Testis (tissue), 3 donors: ENCODE measurements around the gene EIF4G3. TPM values are rescaled to one million over a fixed set of nuclear protein-coding genes. Genes with fewer than 3 reads are reported as not detected.

Source experiments
- DNase-seq: peaks from one replicate; pipeline ENCODE4 v3.0.0-alpha.2; 2019
- H3K27ac ChIP-seq, 2 donors: fragments of 200-600 bp; sonication (generic); one replicate each; pipeline ENCODE4 v1.5.1; 2019
- H3K27me3 ChIP-seq: fragments of 200-600 bp; sonication (generic); one replicate; pipeline ENCODE4 v1.5.1; 2019
- H3K36me3 ChIP-seq: fragments of 200-600 bp; sonication (generic); one replicate; pipeline ENCODE4 v1.5.1; 2017; ENCODE audit warnings: low read depth; ENCODE audit errors: missing control alignments
- H3K4me1 ChIP-seq: fragments of 200-600 bp; sonication (generic); one replicate; pipeline ENCODE4 v1.5.1; 2019
- H3K4me3 ChIP-seq, 2 donors: fragments of 200-600 bp; sonication (generic); one replicate each; pipeline ENCODE4 v1.5.1; 2017 to 2019
- H3K9me3 ChIP-seq: fragments of 200-600 bp; sonication (generic); one replicate; pipeline ENCODE4 v1.5.1; 2017
- POLR2A ChIP-seq: fragments of 450-650 bp; IDR thresholded peaks from one replicate; pipeline ENCODE4 v1.6.1; 2017; ENCODE audit warnings: antibody characterized with exemption, mild to moderate bottlenecking, moderate library complexity
- WGBS, 2 donors: methylation state at CpG; one replicate each; pipeline ENCODE4 v1.1.5; 2018; 5-methylcytosine and 5-hydroxymethylcytosine counted together
- intact Hi-C: fragments of 100-400 bp; cut with DNase I; formaldehyde crosslinking; loops from one replicate; pipeline ENCODE4 v1.15.1; 2023; ENCODE audit warnings: low total_unique reads
- polyA plus RNA-seq: library from polyadenylated mRNA; stranded (reverse); fragments of 350-450 nt; fragmentation: Illumina TruSeq; extraction: RNeasy Lipid Tissue Mini Kit (QIAGEN cat#74804); gene quantifications from one replicate; pipeline ENCODE4 v1.2.3, GENCODE V29; 2014; ENCODE audit warnings: low read depth, low replicate concordance; ENCODE audit not compliant: insufficient read depth
- total RNA-seq, 2 donors: library from RNA; depleted of rRNA; stranded (reverse); fragments of >200 nt; gene quantifications; one replicate each; pipeline ENCODE4 v1.2.3, GENCODE V29; 2016
- TF ChIP-seq, protein P1 (sequence below), 3 experiments: fragments of 450-650 bp in 2 of 3; fragments of 200-600 bp in 1 of 3; sonication (generic) in 1 of 3; IDR thresholded peaks; one replicate each; pipeline ENCODE4 v1.5.1; 2016 to 2019; ENCODE audit warnings: antibody characterized with exemption in 3 of 3, mild to moderate bottlenecking in 2 of 3, moderate library complexity in 1 of 3

EIF4G3 gene
- total and polyA plus RNA-seq, 3 donors from 2014 or later: 146 to 198 (median 165) TPM

DNA sequence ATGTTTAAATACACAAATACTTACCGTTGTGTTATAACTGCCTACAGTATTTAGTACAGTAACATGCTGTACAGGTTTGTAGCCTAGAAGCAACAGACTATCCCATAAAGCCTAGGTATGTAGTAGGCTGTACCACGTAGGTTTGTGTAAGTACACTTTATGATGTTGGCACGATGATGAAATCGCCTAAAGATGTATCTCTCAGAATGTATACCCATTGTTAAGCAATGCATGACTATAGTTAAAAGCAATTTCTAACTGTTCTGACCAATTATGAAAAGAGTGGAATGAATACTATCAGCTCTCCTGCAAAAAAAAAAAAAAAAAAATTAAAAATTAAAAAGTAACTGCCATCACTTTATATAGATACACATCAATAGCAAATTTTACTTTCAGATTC, 401.0 kb downstream of the EIF4G3 start:
- no peak overlapping the region for H3K27ac ChIP-seq
- no peak overlapping the region for H3K4me3 ChIP-seq
- WGBS, 2 donors: 85 to 92% methylated on average over 4 of the region's 4 CpGs
- intact Hi-C loops: no loop called here
- peaks cover 12% of the 10 kb centered on the region for H3K4me1 ChIP-seq
- no peak for DNase-seq
- no peak for TF ChIP-seq POLR2A
- TF ChIP-seq, protein P1, sequence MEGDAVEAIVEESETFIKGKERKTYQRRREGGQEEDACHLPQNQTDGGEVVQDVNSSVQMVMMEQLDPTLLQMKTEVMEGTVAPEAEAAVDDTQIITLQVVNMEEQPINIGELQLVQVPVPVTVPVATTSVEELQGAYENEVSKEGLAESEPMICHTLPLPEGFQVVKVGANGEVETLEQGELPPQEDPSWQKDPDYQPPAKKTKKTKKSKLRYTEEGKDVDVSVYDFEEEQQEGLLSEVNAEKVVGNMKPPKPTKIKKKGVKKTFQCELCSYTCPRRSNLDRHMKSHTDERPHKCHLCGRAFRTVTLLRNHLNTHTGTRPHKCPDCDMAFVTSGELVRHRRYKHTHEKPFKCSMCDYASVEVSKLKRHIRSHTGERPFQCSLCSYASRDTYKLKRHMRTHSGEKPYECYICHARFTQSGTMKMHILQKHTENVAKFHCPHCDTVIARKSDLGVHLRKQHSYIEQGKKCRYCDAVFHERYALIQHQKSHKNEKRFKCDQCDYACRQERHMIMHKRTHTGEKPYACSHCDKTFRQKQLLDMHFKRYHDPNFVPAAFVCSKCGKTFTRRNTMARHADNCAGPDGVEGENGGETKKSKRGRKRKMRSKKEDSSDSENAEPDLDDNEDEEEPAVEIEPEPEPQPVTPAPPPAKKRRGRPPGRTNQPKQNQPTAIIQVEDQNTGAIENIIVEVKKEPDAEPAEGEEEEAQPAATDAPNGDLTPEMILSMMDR (IDR thresholded peaks at IDR 0.05): no peak
- no peaks in the 10 kb centered on the region for H3K36me3 ChIP-seq
- H3K27me3 ChIP-seq: no peaks in the 10 kb centered on the region
- no peaks in the 10 kb centered on the region for H3K9me3 ChIP-seq

DNA sequence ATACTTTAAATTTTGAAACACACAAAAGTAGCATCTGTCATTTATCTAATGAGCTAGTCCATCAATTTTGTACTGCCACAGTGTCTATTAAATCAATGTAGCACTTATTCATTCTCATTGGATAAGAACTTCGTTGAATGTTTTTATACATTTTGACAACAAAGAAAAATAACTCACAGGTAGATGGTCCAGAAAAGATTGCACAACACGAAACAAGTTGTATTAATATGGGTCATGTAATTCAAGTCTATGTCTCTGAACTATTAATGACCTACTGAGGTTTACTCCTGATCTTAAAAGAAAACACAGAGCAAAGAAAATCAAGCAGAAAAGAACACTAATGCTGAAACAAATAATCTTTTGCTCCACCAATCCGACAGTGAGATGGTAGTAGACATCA, 404.9 kb downstream of the EIF4G3 start:
- no peak overlapping the region for H3K27ac ChIP-seq
- intact Hi-C loops: no loop called here
- TF ChIP-seq, protein P1 (IDR thresholded peaks at IDR 0.05): no peak
- no peak for TF ChIP-seq POLR2A

DNA sequence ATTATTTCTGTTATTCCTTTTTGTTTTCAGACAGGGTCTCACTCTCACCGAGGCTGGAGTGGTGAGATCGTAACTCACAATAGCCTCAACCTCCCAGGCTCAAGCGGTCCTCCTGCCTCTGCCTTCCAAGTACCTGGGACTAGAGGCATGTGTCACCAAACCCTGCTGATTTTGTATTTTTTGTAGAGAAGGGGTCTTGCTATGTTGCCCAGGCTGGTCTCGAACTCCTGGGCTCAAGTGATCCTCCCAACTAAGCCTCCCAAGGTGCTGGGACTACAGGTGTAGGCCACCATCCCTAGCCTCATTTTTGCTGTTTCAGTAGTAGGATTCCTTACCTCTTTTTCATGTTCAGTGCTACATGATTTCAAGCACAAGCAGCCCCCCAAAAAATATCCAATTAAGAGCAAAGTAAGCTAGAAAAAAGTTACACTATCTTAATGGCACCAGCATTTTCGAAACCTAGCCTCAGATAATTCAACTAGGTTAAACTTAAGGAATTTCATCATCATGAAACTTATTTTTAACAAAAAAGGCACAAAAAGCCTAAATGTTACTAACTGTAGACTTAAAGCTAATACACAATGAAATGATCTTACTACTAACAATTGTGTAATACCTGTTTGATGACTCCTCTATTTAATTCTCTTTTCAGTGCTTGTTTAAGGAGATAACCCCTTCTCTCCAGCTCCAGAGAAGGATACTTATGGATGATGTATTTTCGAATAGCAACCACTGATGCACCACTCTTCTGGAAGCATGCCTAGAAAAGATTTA, 406.2 kb downstream of the EIF4G3 start:
- no peaks in the 10 kb centered on the region for H3K9me3 ChIP-seq
- no peak overlapping the region for H3K4me3 ChIP-seq
- H3K27ac ChIP-seq: no peak overlapping the region
- 91 to 93% methylated on average over 6 of the region's 6 CpGs for WGBS, 2 donors
- intact Hi-C loops: no loop called here
- no peak for TF ChIP-seq POLR2A
- TF ChIP-seq, protein P1 (IDR thresholded peaks at IDR 0.05): no peak
- no peak for DNase-seq
- no peaks in the 10 kb centered on the region for H3K4me1 ChIP-seq
- H3K36me3 ChIP-seq: no peaks in the 10 kb centered on the region
- H3K27me3 ChIP-seq: no peaks in the 10 kb centered on the region

More for the DNA sequence above, 404.9 kb downstream of the EIF4G3 start:
- no peaks in the 10 kb centered on the region for H3K36me3 ChIP-seq
- peaks cover 6% of the 10 kb centered on the region for H3K4me1 ChIP-seq
- H3K27me3 ChIP-seq: no peaks in the 10 kb centered on the region
- DNase-seq: no peak
- 86 to 87% methylated on average over 3 of the region's 3 CpGs for WGBS, 2 donors
- no peaks in the 10 kb centered on the region for H3K9me3 ChIP-seq
- no peak overlapping the region for H3K4me3 ChIP-seq

DNA sequence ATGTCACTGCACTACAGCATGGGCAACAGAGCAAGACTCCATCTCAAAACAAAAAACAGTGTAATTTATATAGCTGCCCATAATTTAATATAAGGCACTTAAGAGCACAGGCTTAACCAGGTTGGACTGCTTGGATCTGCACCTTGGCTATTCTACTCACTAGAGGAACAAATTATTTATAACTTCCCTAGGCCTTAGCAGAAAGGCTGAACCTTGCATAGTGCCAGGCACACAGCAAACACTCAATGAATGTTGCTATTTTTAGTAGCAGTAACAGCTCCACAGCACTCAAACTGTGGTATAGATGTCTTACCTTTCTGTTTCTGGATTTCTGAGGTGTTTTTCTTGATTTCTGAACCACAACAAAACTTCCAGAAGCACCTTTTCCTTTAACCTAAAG, 409.4 kb downstream of the EIF4G3 start:
- no peaks in the 10 kb centered on the region for H3K9me3 ChIP-seq
- TF ChIP-seq, protein P1 (IDR thresholded peaks at IDR 0.05): no peak
- no peak for TF ChIP-seq POLR2A
- H3K4me3 ChIP-seq: no peak overlapping the region
- H3K4me1 ChIP-seq: no peaks in the 10 kb centered on the region
- no peak overlapping the region for H3K27ac ChIP-seq
- no peaks in the 10 kb centered on the region for H3K27me3 ChIP-seq
- no peaks in the 10 kb centered on the region for H3K36me3 ChIP-seq
- no peak for DNase-seq
- intact Hi-C loops: no loop called here

DNA sequence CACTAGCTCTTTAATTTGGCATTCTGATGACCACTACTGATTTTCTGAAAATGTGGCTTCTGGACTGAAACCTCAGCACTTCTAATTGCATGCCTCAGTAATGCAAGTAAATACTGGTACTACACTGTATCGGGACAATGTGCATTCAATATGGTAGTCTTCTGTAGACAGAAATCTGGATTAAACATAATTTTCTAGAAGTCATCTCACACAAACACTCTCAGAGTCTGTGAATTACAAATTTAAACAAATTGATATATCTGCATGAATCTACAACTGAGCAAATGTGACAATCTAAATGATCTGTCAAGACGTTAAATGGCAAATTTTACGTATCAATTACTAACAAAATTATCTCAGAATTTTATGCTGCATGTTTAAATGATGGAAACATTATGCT, 413.3 kb downstream of the EIF4G3 start:
- 94% methylated on average over 3 of the region's 3 CpGs for WGBS, 2 donors
- TF ChIP-seq, protein P1 (IDR thresholded peaks at IDR 0.05): no peak
- TF ChIP-seq POLR2A: no peak
- H3K36me3 ChIP-seq: peaks cover 5% of the 10 kb centered on the region

More for the DNA sequence above, 413.3 kb downstream of the EIF4G3 start:
- Histone ChIP-seq H3K27me3 (no peaks in the 10 kb centered on the region), H3K4me1 (no peaks in the 10 kb centered on the region), H3K9me3 (no peaks in the 10 kb centered on the region), H3K27ac (no peak overlapping the region), H3K4me3 (no peak overlapping the region)
- DNase-seq: no peak
- intact Hi-C loops: no loop called here
